ENCODE measurements around the gene MYH11.

GRCh38 chr16:15887283-15887682 is 30.5 kb upstream of the MYH11 start:
- TF ChIP-seq, protein P1, sequence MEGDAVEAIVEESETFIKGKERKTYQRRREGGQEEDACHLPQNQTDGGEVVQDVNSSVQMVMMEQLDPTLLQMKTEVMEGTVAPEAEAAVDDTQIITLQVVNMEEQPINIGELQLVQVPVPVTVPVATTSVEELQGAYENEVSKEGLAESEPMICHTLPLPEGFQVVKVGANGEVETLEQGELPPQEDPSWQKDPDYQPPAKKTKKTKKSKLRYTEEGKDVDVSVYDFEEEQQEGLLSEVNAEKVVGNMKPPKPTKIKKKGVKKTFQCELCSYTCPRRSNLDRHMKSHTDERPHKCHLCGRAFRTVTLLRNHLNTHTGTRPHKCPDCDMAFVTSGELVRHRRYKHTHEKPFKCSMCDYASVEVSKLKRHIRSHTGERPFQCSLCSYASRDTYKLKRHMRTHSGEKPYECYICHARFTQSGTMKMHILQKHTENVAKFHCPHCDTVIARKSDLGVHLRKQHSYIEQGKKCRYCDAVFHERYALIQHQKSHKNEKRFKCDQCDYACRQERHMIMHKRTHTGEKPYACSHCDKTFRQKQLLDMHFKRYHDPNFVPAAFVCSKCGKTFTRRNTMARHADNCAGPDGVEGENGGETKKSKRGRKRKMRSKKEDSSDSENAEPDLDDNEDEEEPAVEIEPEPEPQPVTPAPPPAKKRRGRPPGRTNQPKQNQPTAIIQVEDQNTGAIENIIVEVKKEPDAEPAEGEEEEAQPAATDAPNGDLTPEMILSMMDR (IDR thresholded peaks at IDR 0.05 in 4 of 5, conservative IDR thresholded peaks at IDR 0.05 in 1 of 5) = no peak
- TF ChIP-seq POLR2A (IDR thresholded peaks at IDR 0.05) = no peak

Measured in gastrocnemius medialis (tissue), 4 donors.